M059J (cell line): ENCODE measurements around the gene IBA57. TPM values are rescaled to one million over a fixed set of nuclear protein-coding genes. Genes with fewer than 3 reads are reported as not detected.

Experiments used
- DNase-seq: peaks from one replicate; pipeline ENCODE4 v3.0.0-alpha.2; 2012; ENCODE audit warnings: low read depth
- total RNA-seq: library from RNA; depleted of rRNA; stranded (reverse); fragments of >200 nt; shearing (Covaris generic); gene quantifications from 2 replicates; pipeline ENCODE4 v1.2.3, GENCODE V29; 2014

The IBA57 gene
- total RNA-seq, 1 experiment from 2014 or later = 1.5 TPM

- DNase-seq = no peak
Observed at GRCh38 chr1:228156515-228156881, 9.1 kb upstream of the IBA57 start.

GRCh38 chr1:228156941-228157728 is 8.5 kb upstream of the IBA57 start:
- no peak for DNase-seq

GRCh38 chr1:228157729-228158126 is 7.9 kb upstream of the IBA57 start:
- DNase-seq = no peak

- DNase-seq = no peak
Observed at GRCh38 chr1:228158151-228159007, 7.2 kb upstream of the IBA57 start.

GRCh38 chr1:228159008-228159665 is 6.5 kb upstream of the IBA57 start:
- DNase-seq = no peak

GRCh38 chr1:228160201-228160761 is 5.3 kb upstream of the IBA57 start:
- no peak for DNase-seq

- no peak for DNase-seq
Observed at GRCh38 chr1:228161362-228161761, 4.2 kb upstream of the IBA57 start.

GRCh38 chr1:228161866-228162265 is 3.7 kb upstream of the IBA57 start:
- no peak for DNase-seq

- DNase-seq = peak; percentile 25
Observed at GRCh38 chr1:228162286-228163006, 3.2 kb upstream of the IBA57 start.

GRCh38 chr1:228163007-228163753 is 2.4 kb upstream of the IBA57 start:
- DNase-seq = no peak

- DNase-seq = no peak
Observed at GRCh38 chr1:228163776-228164519, 1.7 kb upstream of the IBA57 start.

- no peak for DNase-seq
Observed at GRCh38 chr1:228164561-228165371, 838 bp upstream of the IBA57 start.

GRCh38 chr1:228166170-228166936 is 749 bp downstream of the IBA57 start:
- DNase-seq = peak; percentile 88

- DNase-seq = no peak
Observed at GRCh38 chr1:228168563-228169270, 3.1 kb downstream of the IBA57 start.

- no peak for DNase-seq
Observed at GRCh38 chr1:228169345-228169744, 3.7 kb downstream of the IBA57 start.

- DNase-seq = no peak
Observed at GRCh38 chr1:228170666-228171065, 5.1 kb downstream of the IBA57 start.

GRCh38 chr1:228171221-228171891 is 5.8 kb downstream of the IBA57 start:
- no peak for DNase-seq
